ENCODE data around the gene MYRFL.
"Not testable (repeated sequence)": the region's sequence is repeated elsewhere in the genome, so short reads cannot be mapped to it uniquely, and the experiment has no call there.

DNA sequence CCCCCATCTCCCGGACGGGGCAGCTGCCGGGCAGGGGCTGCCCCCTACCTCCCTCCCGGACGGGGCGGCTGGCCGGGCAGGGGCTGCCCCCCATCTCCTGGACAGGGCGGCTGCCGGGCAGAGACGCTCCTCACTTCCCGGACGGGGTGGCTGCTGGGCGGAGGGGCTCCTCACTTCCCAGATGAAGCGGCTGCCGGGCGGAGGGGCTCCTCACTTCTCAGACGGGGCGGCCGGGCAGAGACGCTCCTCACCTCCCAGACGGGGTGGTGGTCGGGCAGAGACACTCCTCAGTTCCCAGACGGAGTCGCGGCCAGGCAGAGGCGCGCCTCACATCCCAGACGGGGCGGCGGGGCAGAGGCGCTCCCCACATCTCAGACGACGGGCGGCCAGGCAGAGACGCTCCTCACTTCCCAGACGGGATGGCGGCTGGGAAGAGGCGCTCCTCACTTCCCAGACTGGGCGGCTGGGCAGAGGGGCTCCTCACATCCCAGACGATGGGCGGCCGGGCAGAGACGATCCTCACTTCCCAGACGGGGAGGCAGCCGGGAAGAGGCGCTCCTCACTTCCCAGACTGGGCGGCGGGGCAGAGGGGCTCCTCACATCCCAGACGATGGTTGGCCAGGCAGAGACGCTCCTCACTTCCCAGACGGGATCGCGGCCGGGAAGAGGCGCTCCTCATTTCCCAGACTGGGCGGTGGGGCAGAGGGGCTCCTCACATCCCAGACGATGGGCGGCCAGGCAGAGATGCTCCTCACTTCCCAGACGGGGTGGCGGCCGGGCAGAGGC lies 28.3 kb downstream of the MYRFL start:
- not testable (repeated sequence) for TF ChIP-seq CTCF, POLR2A, POLR2AphosphoS5 (IDR thresholded peaks at IDR 0.05)

All from upper lobe of left lung (tissue), 4 donors.